Fibroblast of lung (primary cell): Measurements from ENCODE around the gene AK5.

Experiments
- EZH2 ChIP-seq: IDR thresholded peaks from 2 replicates; pipeline ENCODE4 v1.5.1; 2012; ENCODE audit warnings: low read length, control low read depth, mild to moderate bottlenecking; ENCODE audit errors: missing control alignments
- TF ChIP-seq, protein P1 (sequence below), 2 donors: IDR thresholded peaks in 1 of 2; conservative IDR thresholded peaks in 1 of 2; 1 replicate in 1 of 2; 2 replicates in 1 of 2; pipeline ENCODE4 v1.5.1; 2011 to 2012; ENCODE audit warnings: low read length in 2 of 2, control low read depth in 1 of 2, inconsistent platforms in 1 of 2, low read depth in 1 of 2, mild to moderate bottlenecking in 1 of 2

DNA sequence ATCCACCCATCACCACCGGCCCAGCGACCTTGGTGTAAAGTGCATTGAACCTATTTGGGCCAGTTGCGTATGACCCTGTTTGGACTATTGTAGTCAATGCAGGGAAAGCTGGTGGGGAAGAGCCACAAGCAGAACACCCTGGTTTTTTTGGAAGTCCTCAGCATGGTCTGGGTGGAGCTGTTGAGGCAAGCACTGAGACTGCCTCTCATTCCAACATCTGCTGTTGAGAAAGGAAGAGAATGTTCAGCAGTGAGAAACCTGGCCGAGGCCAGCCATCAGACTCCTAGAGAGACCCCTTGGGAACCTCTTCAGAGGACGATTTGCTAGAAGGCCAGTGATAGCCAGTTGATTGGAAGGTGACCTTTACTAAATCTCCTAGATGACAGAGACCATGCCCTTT is 217.6 kb downstream of the AK5 start:
- TF ChIP-seq, protein P1, sequence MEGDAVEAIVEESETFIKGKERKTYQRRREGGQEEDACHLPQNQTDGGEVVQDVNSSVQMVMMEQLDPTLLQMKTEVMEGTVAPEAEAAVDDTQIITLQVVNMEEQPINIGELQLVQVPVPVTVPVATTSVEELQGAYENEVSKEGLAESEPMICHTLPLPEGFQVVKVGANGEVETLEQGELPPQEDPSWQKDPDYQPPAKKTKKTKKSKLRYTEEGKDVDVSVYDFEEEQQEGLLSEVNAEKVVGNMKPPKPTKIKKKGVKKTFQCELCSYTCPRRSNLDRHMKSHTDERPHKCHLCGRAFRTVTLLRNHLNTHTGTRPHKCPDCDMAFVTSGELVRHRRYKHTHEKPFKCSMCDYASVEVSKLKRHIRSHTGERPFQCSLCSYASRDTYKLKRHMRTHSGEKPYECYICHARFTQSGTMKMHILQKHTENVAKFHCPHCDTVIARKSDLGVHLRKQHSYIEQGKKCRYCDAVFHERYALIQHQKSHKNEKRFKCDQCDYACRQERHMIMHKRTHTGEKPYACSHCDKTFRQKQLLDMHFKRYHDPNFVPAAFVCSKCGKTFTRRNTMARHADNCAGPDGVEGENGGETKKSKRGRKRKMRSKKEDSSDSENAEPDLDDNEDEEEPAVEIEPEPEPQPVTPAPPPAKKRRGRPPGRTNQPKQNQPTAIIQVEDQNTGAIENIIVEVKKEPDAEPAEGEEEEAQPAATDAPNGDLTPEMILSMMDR (conservative IDR thresholded peaks at IDR 0.05 in 1 of 2, IDR thresholded peaks at IDR 0.05 in 1 of 2; ENCODE audit: low read depth in 1 of 2, low read length in 2 of 2): no peak
- no peak for TF ChIP-seq EZH2
